ENCODE data around the gene MORC2. TPM values are rescaled to one million over a fixed set of nuclear protein-coding genes. Genes with fewer than 3 reads are reported as not detected.

MORC2 gene
- total and polyA plus RNA-seq, 2 of the 13 experiments (the other 11 are each of a cell fraction or from before 2014, with no cell fraction given) = 11.9 to 18.3 TPM

- TF ChIP-seq ZNF644 (CRISPR knock-in tag; IDR thresholded peaks at IDR 0.05; ENCODE audit: low read depth) = no peak
- TF ChIP-seq ZNF616 (CRISPR knock-in tag; IDR thresholded peaks at IDR 0.05; ENCODE audit: low read depth) = no peak; the same call in 1 of the 2 replicates
- peak; percentile 91 for TF ChIP-seq POGZ (CRISPR knock-in tag; IDR thresholded peaks at IDR 0.05)
- no peak for TF ChIP-seq ZNF34 (CRISPR knock-in tag; IDR thresholded peaks at IDR 0.05; ENCODE audit: borderline replicate concordance)
- no peak for TF ChIP-seq ZNF44 (CRISPR knock-in tag; IDR thresholded peaks at IDR 0.05)
- TF ChIP-seq CC2D1A (CRISPR knock-in tag; IDR thresholded peaks at IDR 0.05) = no peak
- no peak for TF ChIP-seq ZNF674 (CRISPR knock-in tag; IDR thresholded peaks at IDR 0.05; ENCODE audit: low read depth)
- TF ChIP-seq RBFOX2 (IDR thresholded peaks at IDR 0.05; ENCODE audit: low read depth, low read length) = peak; percentile 93
- TF ChIP-seq TSC22D2 (CRISPR knock-in tag; IDR thresholded peaks at IDR 0.05; ENCODE audit: borderline replicate concordance) = peak; percentile 91; the same call in 1 of the 2 replicates
- no peak for TF ChIP-seq ZSCAN31 (CRISPR knock-in tag; IDR thresholded peaks at IDR 0.05; ENCODE audit: low read depth)
- TF ChIP-seq MAFG (CRISPR knock-in tag; IDR thresholded peaks at IDR 0.05) = no peak
- TF ChIP-seq KMT2A (CRISPR knock-in tag; IDR thresholded peaks at IDR 0.05) = 0 out of 2 replicates have a peak, but pooled peaks have one; percentile 53
- TF ChIP-seq ZFP37 (CRISPR knock-in tag; IDR thresholded peaks at IDR 0.05; ENCODE audit: borderline replicate concordance) = peak; percentile 36; the same call in 1 of the 2 replicates
- no peak for TF ChIP-seq PRDM15 (CRISPR knock-in tag; IDR thresholded peaks at IDR 0.05)
- TF ChIP-seq ZNF780A (CRISPR knock-in tag; IDR thresholded peaks at IDR 0.05) = 0 out of 2 replicates have a peak, but pooled peaks have one; percentile 11
- peak; percentile 58; the same call in 1 of the 2 replicates for TF ChIP-seq SKIL (CRISPR knock-in tag; IDR thresholded peaks at IDR 0.05; ENCODE audit: borderline replicate concordance)
- peak; percentile 88 for TF ChIP-seq DRAP1 (CRISPR knock-in tag; IDR thresholded peaks at IDR 0.05)
- TF ChIP-seq KMT2B (CRISPR knock-in tag; IDR thresholded peaks at IDR 0.05) = peak; percentile 75
- peak; percentile 62; the same call in 1 of the 2 replicates for TF ChIP-seq ZNF580 (CRISPR knock-in tag; IDR thresholded peaks at IDR 0.05; ENCODE audit: borderline replicate concordance, low read depth)
- peak; percentile 75 for TF ChIP-seq ZFY (CRISPR knock-in tag; IDR thresholded peaks at IDR 0.05)
- TF ChIP-seq USF2 (IDR thresholded peaks at IDR 0.05; ENCODE audit: low read depth, low read length) = peak; percentile 99
- peak; percentile 97; the same call in 1 of the 2 replicates for TF ChIP-seq USF2 (CRISPR knock-in tag; IDR thresholded peaks at IDR 0.05; ENCODE audit: borderline replicate concordance)
Measured at GRCh38 chr22:30968924-30969531, 454 bp upstream of the MORC2 start, which contains the start of gene TUG1 (continued).

Measured in HepG2 (cell line).